Endometrial microvascular endothelial cells (primary cell): ENCODE results near the gene NDUFA8. TPM values are rescaled to one million over a fixed set of nuclear protein-coding genes. Genes with fewer than 3 reads are reported as not detected.
"Not testable (repeated sequence)": the region's sequence is repeated elsewhere in the genome, so short reads cannot be mapped to it uniquely, and the experiment has no call there.

ENCODE experiments used
- in situ Hi-C: cut with HindIII; loops from 2 replicates; pipeline ENCODE4 v1.10.0; 2017; ENCODE audit warnings: low sequenced_read_pairs, low pct_unique_long_range_greater_than_20kb; ENCODE audit errors: inconsistent ontology term
- total RNA-seq: library from RNA; depleted of rRNA; stranded (reverse); fragments of >200 nt; gene quantifications from one replicate; pipeline ENCODE4 v1.2.3, GENCODE V29; 2015; ENCODE audit errors: inconsistent ontology term

The NDUFA8 gene
- total RNA-seq, 1 donor from 2014 or later: 79.3 TPM

- in situ Hi-C loops: no loop called here
Observed at GRCh38 chr9:122126331-122127261, 33.0 kb downstream of the NDUFA8 start.

- in situ Hi-C loops: no loop called here
Observed at GRCh38 chr9:122125509-122126330, 33.9 kb downstream of the NDUFA8 start.

GRCh38 chr9:122125158-122125508, 34.4 kb downstream of the NDUFA8 start:
- in situ Hi-C loops: no loop called here

- in situ Hi-C loops: no loop called here
Observed at GRCh38 chr9:122124528-122124927, 35.1 kb downstream of the NDUFA8 start.

DNA sequence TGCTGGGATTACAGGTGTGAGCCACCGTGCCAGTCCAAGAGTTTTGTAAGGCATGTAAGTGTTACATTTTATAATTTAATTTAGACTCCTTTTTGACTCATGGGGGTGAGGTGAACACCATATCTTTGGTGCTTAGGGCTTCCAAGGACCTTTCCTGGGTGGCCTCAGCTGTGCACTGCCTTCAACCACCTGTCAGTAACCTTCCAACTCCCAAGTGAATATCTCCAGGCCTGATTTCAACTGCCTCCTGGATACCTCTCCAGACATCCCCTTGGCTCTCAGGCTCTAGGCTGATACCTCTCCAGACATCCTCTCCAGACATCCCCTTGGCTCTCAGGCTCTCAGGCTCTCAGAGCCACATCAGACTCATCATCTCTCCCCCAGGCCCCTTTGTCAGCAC, 35.5 kb downstream of the NDUFA8 start:
- in situ Hi-C loops: no loop called here

- in situ Hi-C loops: no loop called here
Observed at GRCh38 chr9:122122903-122123632, 36.5 kb downstream of the NDUFA8 start.

GRCh38 chr9:122122468-122122867, 37.1 kb downstream of the NDUFA8 start:
- in situ Hi-C loops: no loop called here

DNA sequence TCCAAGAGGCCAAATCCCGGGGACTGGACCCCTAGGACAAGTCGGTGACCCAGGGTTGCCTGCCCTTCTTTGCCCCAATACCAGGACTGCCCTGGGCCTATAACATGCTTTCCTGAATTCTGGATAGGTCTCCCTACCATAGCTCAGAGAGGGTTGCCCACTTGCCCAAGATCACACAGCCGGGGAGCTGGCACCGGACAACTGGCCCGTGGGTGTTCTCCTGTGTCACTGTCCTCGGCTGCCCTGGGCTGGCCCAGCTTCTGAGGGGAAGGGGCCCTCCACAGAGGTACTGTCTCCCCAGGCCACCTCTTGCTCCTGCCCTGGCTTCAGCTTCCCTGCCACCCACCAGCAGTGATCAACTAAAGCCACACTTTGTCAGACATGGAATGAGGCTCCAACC, 37.6 kb downstream of the NDUFA8 start:
- in situ Hi-C loops: no loop called here

DNA sequence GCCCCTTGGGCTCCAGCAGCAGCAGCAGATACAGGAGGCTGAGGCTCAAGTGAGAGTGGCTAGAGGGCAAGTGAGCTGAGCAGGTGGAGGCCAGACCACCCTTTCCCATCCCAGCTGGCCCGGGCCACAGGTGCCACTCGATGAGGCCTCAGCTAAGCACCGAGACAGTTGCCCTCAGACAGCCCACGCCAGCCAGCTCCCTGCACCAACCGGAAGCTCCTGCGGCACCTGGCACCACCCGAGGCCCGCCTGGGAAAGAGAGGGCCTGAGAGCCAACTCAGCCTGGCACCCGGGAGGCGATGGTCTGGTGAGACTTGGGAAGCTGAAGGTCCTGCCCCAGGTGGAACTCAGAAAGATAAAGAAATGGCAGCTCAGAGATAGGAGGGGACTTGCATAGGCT, 38.2 kb downstream of the NDUFA8 start:
- in situ Hi-C loops: no loop called here

GRCh38 chr9:122120316-122121071, 39.1 kb downstream of the NDUFA8 start:
- in situ Hi-C loops: no loop called here

- in situ Hi-C loops: no loop called here
Observed at GRCh38 chr9:122119721-122120120, 39.9 kb downstream of the NDUFA8 start.

GRCh38 chr9:122119166-122119521, 40.4 kb downstream of the NDUFA8 start:
- in situ Hi-C loops: no loop called here

- in situ Hi-C loops: no loop called here
Observed at GRCh38 chr9:122118343-122119165, 41.0 kb downstream of the NDUFA8 start.

- in situ Hi-C loops: not testable (repeated sequence)
Observed at GRCh38 chr9:122117241-122117640, 42.3 kb downstream of the NDUFA8 start.

DNA sequence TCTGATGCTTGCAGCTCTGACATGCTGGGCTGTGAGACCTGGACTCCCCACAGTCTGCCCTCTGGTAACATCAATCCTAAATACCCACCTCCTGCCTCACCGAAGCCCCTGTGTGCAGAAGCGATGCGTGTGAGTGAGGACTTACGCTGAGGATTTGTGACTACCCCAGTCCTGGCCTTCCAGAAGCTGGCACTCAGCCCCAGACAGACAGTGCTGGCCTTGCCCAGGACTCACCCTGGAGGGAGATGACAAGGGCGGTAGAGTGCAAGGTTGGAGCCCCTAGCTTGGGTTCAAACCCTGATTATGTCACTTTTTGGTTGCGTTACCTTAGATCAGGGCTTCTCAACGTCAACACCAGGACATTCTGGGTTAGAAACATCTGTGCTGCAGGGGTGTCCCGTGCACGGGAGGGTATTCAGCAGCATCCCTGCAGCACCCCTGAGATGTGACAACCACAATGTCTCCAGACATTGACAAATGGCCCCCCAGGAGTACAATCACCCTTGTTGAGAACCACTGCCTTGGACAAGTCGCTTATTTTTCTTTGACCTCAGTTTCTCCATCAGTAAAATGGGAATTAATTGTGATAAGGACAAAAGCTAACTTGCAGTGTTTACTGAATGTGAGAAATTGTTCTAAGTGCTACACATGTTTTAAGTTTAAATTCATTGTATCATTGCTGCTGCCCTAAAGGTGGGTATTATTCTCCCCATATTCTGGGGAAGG, 43.0 kb downstream of the NDUFA8 start:
- in situ Hi-C loops: no loop called here

DNA sequence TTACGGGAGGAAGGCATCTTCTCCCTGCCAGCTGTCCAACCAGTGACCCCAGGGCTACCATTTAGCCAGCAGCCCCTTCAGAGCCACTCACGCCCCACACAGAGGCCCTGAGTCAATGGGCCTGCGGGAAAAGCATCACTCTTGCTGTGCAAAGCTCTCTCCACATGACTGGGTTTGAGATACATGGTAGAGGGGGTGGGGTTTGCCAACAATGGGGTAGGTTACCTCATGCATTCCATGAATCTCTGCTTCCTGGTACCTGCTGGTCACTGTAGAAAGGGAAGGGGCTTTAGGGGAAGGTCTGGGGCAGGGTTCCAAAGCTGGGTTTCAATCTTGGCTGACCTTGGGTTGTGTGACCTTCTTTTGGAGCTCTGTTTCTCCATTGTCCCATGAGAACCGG, 43.5 kb downstream of the NDUFA8 start:
- in situ Hi-C loops: no loop called here
